Epithelial cell of proximal tubule (primary cell): ENCODE data around the gene TIMMDC1. TPM values are rescaled to one million over a fixed set of nuclear protein-coding genes. Genes with fewer than 3 reads are reported as not detected.

Experiments used
- DNase-seq: peaks from one replicate; pipeline ENCODE4 v3.0.0-alpha.2; 2011; ENCODE audit warnings: low read depth
- H3K4me3 ChIP-seq: 2 replicates; pipeline ENCODE4 v1.5.1; 2011; ENCODE audit warnings: low read depth, mild to moderate bottlenecking, low read length
- CTCF ChIP-seq: conservative IDR thresholded peaks from 2 replicates; pipeline ENCODE4 v1.5.1; 2012; ENCODE audit warnings: low read depth, mild to moderate bottlenecking, low read length
- total RNA-seq: library from RNA; depleted of rRNA; stranded (reverse); fragments of >200 nt; gene quantifications from 2 replicates; pipeline ENCODE4 v1.2.3, GENCODE V29; 2015

Gene TIMMDC1
- total RNA-seq, 1 donor from 2014 or later, result 85.3 TPM

DNA sequence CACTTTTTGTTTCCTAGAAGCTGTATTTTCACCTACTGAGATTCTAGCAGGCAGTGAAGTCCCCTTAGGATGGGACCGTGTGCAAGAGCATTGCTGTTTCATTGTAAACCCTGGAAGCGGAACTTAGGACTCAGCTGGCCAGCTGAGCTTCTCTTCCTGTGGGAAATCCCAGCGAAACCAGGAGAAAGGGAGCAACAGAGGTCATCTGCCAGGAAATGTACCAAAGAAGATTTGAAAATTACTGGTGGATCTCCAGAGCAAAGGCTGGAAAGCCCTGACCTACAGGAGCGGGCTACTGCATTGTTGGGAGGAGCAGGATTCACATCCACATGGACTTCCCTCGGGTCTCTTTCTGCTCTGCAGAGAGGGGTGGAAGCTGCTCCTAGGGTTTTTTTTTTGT is 73.3 kb downstream of the TIMMDC1 start:
- no peak for DNase-seq
- TF ChIP-seq CTCF, result no peak
- no peak overlapping the region for H3K4me3 ChIP-seq

Other genes starting within 250 kb of the TIMMDC1 start
- gene ARHGAP31, start 204.2 kb upstream of the TIMMDC1 start, total RNA-seq, result 3.8 and 5.1 TPM in 2 replicates
- gene TMEM39A, start 34.9 kb upstream of the TIMMDC1 start, total RNA-seq, result 17.4 and 28.2 TPM in 2 replicates
- 7.2 and 10.8 TPM in 2 replicates for gene POGLUT1, start 29.6 kb upstream of the TIMMDC1 start, total RNA-seq
- gene CD80, start 61.1 kb downstream of the TIMMDC1 start, total RNA-seq, result not detected in 2 replicates
- 6.0 and 7.5 TPM in 2 replicates for gene ADPRH, start 80.9 kb downstream of the TIMMDC1 start, total RNA-seq
- gene PLA1A, start 99.3 kb downstream of the TIMMDC1 start, total RNA-seq, result 0.14 and 0.52 TPM in 2 replicates
- gene POPDC2, start 162.0 kb downstream of the TIMMDC1 start, total RNA-seq, result 0.06 and 0.51 TPM in 2 replicates
- gene COX17, start 178.9 kb downstream of the TIMMDC1 start, total RNA-seq, result 45.3 and 91.1 TPM in 2 replicates
- 2.1 and 2.2 TPM in 2 replicates for gene CFAP91, start 204.5 kb downstream of the TIMMDC1 start, total RNA-seq